HepG2 (cell line): ENCODE data around the gene COX7A2L. TPM values are rescaled to one million over a fixed set of nuclear protein-coding genes. Genes with fewer than 3 reads are reported as not detected.

Source experiments
- CREB3 ChIP-seq: sonication (generic); formaldehyde crosslinking; IDR thresholded peaks from 2 replicates; pipeline ENCODE4 v1.5.0; 2020; ENCODE audit warnings: missing genetic modification reagents
- DMTF1 ChIP-seq: sonication (generic); formaldehyde crosslinking; IDR thresholded peaks from 2 replicates; pipeline ENCODE4 v1.4.0; 2020; ENCODE audit warnings: mild to moderate bottlenecking, missing genetic modification reagents
- EED ChIP-seq: sonication (generic); formaldehyde crosslinking; IDR thresholded peaks from 2 replicates; pipeline ENCODE4 v1.5.0; 2020; ENCODE audit warnings: mild to moderate bottlenecking, missing genetic modification reagents
- EZH2 ChIP-seq: conservative IDR thresholded peaks from 2 replicates; pipeline ENCODE4 v1.6.1; 2012; ENCODE audit warnings: mild to moderate bottlenecking, low read depth, low read length, moderate library complexity
- GTF2F1 ChIP-seq: fragments of 150-350 bp; IDR thresholded peaks from 2 replicates; pipeline ENCODE4 v1.6.1; 2014; ENCODE audit warnings: low read length
- HMG20A ChIP-seq: IDR thresholded peaks from 2 replicates; pipeline ENCODE4 v1.6.1; 2016; ENCODE audit warnings: borderline replicate concordance
- MTA1 ChIP-seq: sonication (generic); formaldehyde crosslinking; IDR thresholded peaks from 2 replicates; pipeline ENCODE4 v1.4.0; 2020; ENCODE audit warnings: missing genetic modification reagents, mild to moderate bottlenecking, borderline replicate concordance
- PAF1 ChIP-seq: IDR thresholded peaks from 2 replicates; pipeline ENCODE4 v1.6.1; 2016; ENCODE audit warnings: missing genetic modification reagents, missing compliant biosample characterization
- RFXAP ChIP-seq: sonication (generic); formaldehyde crosslinking; IDR thresholded peaks from 2 replicates; pipeline ENCODE4 v1.4.0; 2020; ENCODE audit warnings: missing genetic modification reagents, borderline replicate concordance
- SAP130 ChIP-seq: IDR thresholded peaks from 2 replicates; pipeline ENCODE4 v1.6.1; 2016; ENCODE audit warnings: low read depth
- SP2 ChIP-seq: sonication (generic); formaldehyde crosslinking; IDR thresholded peaks from 2 replicates; pipeline ENCODE4 v1.5.1; 2020; ENCODE audit warnings: mild to moderate bottlenecking, missing genetic modification reagents
- TBX2 ChIP-seq: sonication (generic); formaldehyde crosslinking; IDR thresholded peaks from 2 replicates; pipeline ENCODE4 v1.5.0; 2020; ENCODE audit warnings: missing genetic modification reagents, mild to moderate bottlenecking, borderline replicate concordance
- TGIF2 ChIP-seq: IDR thresholded peaks from 2 replicates; pipeline ENCODE4 v1.6.1; 2016; ENCODE audit warnings: control low read depth, missing compliant biosample characterization
- YY1 ChIP-seq: IDR thresholded peaks from 2 replicates; pipeline ENCODE4 v1.6.1; 2011; ENCODE audit warnings: low read length, low read depth, moderate library complexity, mild to moderate bottlenecking; ENCODE audit not compliant: insufficient read depth, insufficient replicate concordance
- ZBTB20 ChIP-seq: sonication (generic); formaldehyde crosslinking; IDR thresholded peaks from 2 replicates; pipeline ENCODE4 v1.8.1; 2023; ENCODE audit warnings: missing genetic modification reagents, low read depth, mild to moderate bottlenecking, borderline replicate concordance
- ZBTB3 ChIP-seq: sonication (generic); formaldehyde crosslinking; IDR thresholded peaks from 2 replicates; pipeline ENCODE4 v1.4.0; 2020; ENCODE audit warnings: low read depth, mild to moderate bottlenecking, moderate library complexity, missing genetic modification reagents, borderline replicate concordance
- ZNF33B ChIP-seq: sonication (generic); formaldehyde crosslinking; IDR thresholded peaks from 2 replicates; pipeline ENCODE4 v1.5.1; 2020; ENCODE audit warnings: mild to moderate bottlenecking, missing genetic modification reagents
- ZNF432 ChIP-seq: sonication (generic); formaldehyde crosslinking; IDR thresholded peaks from 2 replicates; pipeline ENCODE4 v1.5.0; 2020; ENCODE audit warnings: missing genetic modification reagents, mild to moderate bottlenecking, borderline replicate concordance
- ZNF878 ChIP-seq: sonication (generic); formaldehyde crosslinking; IDR thresholded peaks from 2 replicates; pipeline ENCODE4 v1.8.1; 2023; ENCODE audit warnings: mild to moderate bottlenecking, missing genetic modification reagents, moderate library complexity
- polyA plus RNA-seq, 8 experiments: library from polyadenylated mRNA; depleted of rRNA in 3 of 8; stranded (reverse) in 7 of 8; unstranded in 1 of 8; fragments of >200 nt; fragmentation: Illumina TruSeq in 4 of 8; extraction: Trizol in 4 of 8; gene quantifications; 2 replicates each; pipeline versions ENCODE4 v1.2.1 to v1.2.3, GENCODE V29; 2011 to 2016; ENCODE audit warnings: low read depth in 4 of 8, missing spikeins in 1 of 8, mixed read lengths in 1 of 8; ENCODE audit not compliant: insufficient read depth in 1 of 8
- total RNA-seq, 5 experiments: library from RNA; depleted of rRNA; stranded (reverse); fragments of >200 nt; fragmentation: Illumina TruSeq; extraction: Trizol; gene quantifications; 2 replicates each; pipeline ENCODE4 v1.2.3, GENCODE V29; 2016; ENCODE audit warnings: low read depth in 1 of 5
- TF ChIP-seq, protein P1 (sequence below): sonication (generic); formaldehyde crosslinking; IDR thresholded peaks from 2 replicates; pipeline ENCODE4 v1.5.0; 2020; ENCODE audit warnings: mild to moderate bottlenecking, missing genetic modification reagents
- TF ChIP-seq, protein P2 (sequence below): sonication (generic); formaldehyde crosslinking; conservative IDR thresholded peaks from 2 replicates; pipeline ENCODE4 v1.4.0; 2020; ENCODE audit warnings: missing genetic modification reagents
- TF ChIP-seq, protein P3 (sequence below): sonication (generic); formaldehyde crosslinking; IDR thresholded peaks from 2 replicates; pipeline ENCODE4 v1.8.0; 2022; ENCODE audit warnings: missing genetic modification reagents, low read depth, mild to moderate bottlenecking, borderline replicate concordance

COX7A2L gene
- total and polyA plus RNA-seq, 2 of the 13 experiments (the other 11 are each of a cell fraction or from before 2014, with no cell fraction given): 155 to 201 TPM

- TF ChIP-seq TGIF2 (CRISPR knock-in tag) (no peak), ZBTB3 (CRISPR knock-in tag) (no peak), DMTF1 (no peak), RFXAP (CRISPR knock-in tag) (no peak), ZBTB20 (0 out of 2 replicates have a peak, but pooled peaks have one; percentile 7), SP2 (CRISPR knock-in tag) (no peak), SAP130 (CRISPR knock-in tag) (no peak), EED (CRISPR knock-in tag) (peak; percentile 58; the same call in 1 of the 2 replicates), MTA1 (CRISPR knock-in tag) (peak; percentile 36; the same call in 1 of the 2 replicates), ZNF33B (no peak), HMG20A (no peak), YY1 (peak; percentile 9), ZNF878 (CRISPR knock-in tag) (no peak), TBX2 (CRISPR knock-in tag) (no peak), GTF2F1 (no peak), CREB3 (no peak), PAF1 (CRISPR knock-in tag) (peak; percentile 51), ZNF432 (CRISPR knock-in tag) (no peak), EZH2 (no peak)
- TF ChIP-seq, protein P1, sequence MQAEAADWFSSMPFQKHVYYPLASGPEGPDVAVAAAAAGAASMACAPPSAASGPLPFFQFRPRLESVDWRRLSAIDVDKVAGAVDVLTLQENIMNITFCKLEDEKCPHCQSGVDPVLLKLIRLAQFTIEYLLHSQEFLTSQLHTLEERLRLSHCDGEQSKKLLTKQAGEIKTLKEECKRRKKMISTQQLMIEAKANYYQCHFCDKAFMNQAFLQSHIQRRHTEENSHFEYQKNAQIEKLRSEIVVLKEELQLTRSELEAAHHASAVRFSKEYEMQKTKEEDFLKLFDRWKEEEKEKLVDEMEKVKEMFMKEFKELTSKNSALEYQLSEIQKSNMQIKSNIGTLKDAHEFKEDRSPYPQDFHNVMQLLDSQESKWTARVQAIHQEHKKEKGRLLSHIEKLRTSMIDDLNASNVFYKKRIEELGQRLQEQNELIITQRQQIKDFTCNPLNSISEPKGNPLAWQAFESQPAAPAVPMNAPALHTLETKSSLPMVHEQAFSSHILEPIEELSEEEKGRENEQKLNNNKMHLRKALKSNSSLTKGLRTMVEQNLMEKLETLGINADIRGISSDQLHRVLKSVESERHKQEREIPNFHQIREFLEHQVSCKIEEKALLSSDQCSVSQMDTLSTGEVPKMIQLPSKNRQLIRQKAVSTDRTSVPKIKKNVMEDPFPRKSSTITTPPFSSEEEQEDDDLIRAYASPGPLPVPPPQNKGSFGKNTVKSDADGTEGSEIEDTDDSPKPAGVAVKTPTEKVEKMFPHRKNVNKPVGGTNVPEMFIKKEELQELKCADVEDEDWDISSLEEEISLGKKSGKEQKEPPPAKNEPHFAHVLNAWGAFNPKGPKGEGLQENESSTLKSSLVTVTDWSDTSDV (CRISPR knock-in tag): no peak
- TF ChIP-seq, protein P2, sequence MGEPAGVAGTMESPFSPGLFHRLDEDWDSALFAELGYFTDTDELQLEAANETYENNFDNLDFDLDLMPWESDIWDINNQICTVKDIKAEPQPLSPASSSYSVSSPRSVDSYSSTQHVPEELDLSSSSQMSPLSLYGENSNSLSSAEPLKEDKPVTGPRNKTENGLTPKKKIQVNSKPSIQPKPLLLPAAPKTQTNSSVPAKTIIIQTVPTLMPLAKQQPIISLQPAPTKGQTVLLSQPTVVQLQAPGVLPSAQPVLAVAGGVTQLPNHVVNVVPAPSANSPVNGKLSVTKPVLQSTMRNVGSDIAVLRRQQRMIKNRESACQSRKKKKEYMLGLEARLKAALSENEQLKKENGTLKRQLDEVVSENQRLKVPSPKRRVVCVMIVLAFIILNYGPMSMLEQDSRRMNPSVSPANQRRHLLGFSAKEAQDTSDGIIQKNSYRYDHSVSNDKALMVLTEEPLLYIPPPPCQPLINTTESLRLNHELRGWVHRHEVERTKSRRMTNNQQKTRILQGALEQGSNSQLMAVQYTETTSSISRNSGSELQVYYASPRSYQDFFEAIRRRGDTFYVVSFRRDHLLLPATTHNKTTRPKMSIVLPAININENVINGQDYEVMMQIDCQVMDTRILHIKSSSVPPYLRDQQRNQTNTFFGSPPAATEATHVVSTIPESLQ: no peak
- TF ChIP-seq, protein P3, sequence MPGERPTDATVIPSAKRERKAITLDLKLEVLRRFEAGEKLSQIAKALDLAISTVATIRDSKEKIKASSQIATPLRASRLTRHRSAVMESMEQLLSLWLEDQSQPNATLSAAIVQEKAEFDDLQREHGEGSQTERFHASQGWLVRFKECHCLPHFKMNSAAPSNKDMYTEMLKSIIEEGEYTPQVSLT (CRISPR knock-in tag): no peak
These were observed 23.0 kb downstream of the COX7A2L start (continued) for GRCh38 chr2:42337846-42338566.
